ENCODE results near the gene NPAS3.
A peak's percentile ranks its signal among the peaks of the same experiment; 100 is the strongest.

The NPAS3 gene

DNA sequence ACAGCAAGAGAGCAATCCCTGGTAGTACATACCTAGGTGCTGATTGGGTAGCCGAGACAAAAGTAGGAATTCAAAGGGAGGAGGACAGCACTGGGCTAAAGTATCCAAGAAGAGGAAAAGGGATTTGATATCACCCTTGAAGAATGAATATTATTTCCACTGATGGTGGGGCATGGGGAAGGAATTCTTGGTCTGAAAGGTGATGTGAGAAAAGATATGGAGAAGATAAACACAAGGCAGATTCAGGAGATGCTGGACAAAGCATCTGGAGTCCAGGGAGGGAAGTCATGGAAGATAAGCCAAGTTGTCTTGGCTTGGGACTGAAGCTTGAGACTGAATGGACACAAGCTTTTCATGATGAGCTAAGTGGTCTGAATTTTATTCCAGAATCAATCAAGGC is 818.2 kb downstream of the NPAS3 start:
- no peak for DNase-seq (ENCODE audit: low spot score)

- no peak for DNase-seq (ENCODE audit: low spot score)
Observed at GRCh38 chr14:33758547-33758946, 819.9 kb downstream of the NPAS3 start.

DNA sequence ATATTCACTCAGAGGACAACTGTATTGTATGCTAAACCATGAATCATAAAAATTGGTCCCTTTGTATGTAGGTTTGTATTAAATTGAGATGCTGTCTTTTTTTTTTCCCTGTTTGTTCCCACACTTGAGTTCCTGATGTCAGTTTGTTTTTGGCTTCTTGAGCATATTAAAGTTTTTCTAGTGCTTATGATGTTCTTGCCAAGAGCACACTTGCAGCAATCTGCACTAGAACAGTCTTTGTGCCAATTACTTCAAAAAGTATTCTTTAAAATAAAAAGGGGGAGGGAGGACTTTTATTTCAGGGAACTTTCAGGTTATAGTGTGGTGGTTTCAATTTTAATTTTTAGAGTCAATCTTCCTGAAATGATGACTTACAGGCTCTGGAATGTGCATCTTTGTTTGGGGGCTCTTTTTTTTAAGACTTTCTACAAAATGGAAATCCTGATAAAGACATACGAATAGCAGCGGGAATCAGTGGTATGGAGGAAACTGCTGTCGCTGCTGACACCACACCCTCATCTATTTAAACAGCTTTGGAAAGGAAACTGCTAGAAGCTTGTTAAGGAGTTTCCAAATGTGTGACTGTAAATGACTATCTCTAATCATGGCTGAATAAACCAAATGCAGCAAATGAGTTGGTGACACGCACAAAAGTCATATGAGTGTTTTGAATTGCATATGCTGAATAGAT is 823.6 kb downstream of the NPAS3 start:
- no peak for DNase-seq (ENCODE audit: low spot score)

- no peak for DNase-seq (ENCODE audit: low spot score)
Observed at GRCh38 chr14:33764876-33765650, 826.4 kb downstream of the NPAS3 start.

DNA sequence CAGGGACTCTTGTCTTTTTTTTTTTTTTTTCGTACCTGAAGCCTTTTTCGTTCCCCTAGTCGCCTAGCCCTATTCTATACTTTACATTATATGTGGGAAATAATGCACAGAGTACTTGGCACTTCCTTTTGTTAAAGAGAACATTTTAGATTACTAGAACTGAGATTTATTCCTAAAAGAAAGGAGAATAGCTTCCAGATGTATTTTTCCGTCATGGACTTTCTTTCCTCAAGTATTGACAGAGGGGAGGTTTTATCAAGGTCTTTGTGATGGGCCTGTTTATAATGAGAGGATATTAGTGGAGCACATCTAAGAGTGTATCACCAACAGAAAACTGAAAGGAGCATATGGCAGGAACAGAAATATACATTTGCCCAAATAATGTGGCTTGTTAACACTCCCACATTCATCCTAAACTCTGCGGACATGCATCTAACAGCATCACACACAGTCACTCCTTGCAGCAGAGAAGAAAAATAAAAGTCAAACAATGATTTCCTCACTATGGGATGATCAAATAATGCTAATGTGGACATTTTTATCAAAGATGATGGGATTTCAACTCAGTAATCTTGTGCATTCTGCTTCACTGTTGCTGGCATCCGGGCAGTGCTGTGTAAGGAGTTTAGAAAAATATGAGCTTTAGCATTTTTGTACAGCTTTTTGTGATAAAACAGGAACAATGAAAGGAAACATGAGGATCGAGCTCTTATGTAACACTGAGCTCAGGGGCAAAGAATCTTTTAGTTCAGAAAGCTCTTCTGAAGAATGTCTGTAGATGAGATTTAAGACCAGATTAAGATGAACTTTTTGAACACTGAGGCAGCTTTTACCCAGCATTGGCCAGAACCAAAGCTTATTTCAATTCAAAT is 829.1 kb downstream of the NPAS3 start:
- DNase-seq (ENCODE audit: low spot score) = no peak

- DNase-seq (ENCODE audit: low spot score) = no peak
Observed at GRCh38 chr14:33768458-33768830, 829.8 kb downstream of the NPAS3 start.

DNA sequence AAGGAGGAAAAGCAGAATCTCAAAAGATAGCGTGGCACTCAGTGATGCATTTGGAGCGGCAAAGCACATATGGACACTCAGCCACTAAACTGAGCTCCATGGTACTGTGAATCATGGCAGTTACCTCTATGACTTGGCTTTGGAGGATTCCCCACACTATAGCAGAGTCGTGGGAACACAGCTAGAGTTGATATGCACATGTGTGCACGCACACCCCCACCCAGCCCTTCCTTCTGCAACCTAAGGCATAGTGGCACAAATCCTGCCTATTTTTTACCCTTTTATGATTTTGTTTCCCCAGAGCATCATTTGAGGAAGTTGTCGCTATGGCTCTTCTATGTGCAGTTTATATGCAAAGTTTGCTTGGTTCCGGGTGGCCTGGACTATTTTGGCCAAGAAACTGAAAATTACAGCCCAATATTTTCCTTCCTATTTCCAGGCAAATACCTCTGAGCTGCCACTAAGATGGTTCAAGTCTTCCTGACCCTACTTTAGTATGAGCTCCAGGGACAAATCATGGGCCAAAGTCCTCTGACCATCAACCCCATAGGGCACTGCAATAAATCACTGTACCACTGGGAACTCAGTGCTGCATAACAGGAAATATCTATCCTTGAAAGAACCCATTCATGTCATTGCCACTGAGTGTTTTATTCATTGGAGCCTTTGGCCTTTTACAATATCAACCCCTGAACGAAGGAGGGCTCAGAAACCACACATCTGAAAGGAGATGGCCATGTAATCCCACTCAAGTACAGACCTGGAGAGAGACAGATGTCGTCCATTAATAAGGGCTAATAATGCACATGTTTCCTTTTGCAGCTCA is 834.7 kb downstream of the NPAS3 start:
- DNase-seq (ENCODE audit: low spot score) = no peak

DNA sequence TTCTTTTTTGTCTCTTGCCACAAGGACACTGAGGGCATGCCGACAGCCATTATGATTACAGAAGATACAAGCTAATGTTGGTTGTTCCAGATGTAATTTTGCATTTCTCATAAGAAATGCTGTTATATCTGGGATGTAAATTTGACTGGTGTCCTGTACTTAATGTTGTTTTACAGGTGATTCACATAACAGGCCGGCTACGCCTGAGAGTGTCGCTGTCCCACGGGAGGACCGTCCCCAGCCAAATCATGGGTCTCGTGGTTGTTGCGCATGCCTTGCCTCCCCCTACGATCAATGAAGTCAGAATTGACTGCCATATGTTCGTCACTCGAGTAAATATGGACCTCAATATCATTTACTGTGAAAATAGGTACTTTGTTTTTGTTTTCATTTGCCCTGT is 835.5 kb downstream of the NPAS3 start:
- DNase-seq (ENCODE audit: low spot score) = no peak

- no peak for DNase-seq (ENCODE audit: low spot score)
Observed at GRCh38 chr14:33774723-33775470, 836.2 kb downstream of the NPAS3 start.

- no peak for DNase-seq (ENCODE audit: low spot score)
Observed at GRCh38 chr14:33776871-33777270, 838.2 kb downstream of the NPAS3 start.

DNA sequence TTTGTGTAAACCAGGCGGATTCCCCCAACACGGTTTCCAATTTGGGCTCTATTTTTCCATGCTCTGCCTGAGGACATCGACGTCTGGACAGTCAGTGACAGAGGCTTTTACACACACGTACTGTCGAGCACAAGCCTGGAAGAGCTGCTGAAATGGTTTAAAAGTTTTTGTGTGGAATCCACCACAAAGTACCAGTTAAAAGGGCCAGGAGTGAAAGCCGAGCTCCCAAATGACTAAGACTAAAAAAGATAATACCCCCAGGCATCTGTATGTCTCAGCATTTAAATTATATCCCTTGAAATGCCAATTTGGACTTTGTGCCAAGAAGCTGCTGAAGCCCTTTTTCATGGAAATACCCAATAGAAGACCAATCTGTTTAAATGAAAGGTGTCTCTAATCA is 839.0 kb downstream of the NPAS3 start:
- DNase-seq (ENCODE audit: low spot score) = no peak

- DNase-seq (ENCODE audit: low spot score) = no peak
Observed at GRCh38 chr14:33780035-33780434, 841.4 kb downstream of the NPAS3 start.

- no peak for DNase-seq (ENCODE audit: low spot score)
Observed at GRCh38 chr14:33781236-33781635, 842.6 kb downstream of the NPAS3 start.

DNA sequence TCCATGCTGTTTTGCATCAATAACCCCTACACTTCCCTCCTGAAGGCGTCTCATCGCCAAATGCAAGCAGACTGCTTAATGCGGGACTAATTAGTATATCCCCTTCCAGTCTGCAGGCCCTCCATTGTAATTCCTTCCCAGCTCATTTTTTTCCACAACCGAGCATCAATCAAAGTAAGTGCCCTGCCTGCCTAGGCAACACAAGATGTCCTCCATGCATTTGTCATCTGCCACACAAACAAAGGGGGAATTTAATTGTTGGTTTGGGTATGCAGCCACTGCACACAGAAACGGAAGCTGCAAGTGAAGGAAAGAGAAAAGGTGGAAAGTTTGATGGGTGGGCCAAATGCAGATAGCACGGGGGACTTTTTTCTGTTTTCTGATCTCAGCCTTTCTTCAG is 844.2 kb downstream of the NPAS3 start:
- no peak for DNase-seq (ENCODE audit: low spot score)

- DNase-seq (ENCODE audit: low spot score) = no peak
Observed at GRCh38 chr14:33786091-33786825, 847.6 kb downstream of the NPAS3 start.

GRCh38 chr14:33788161-33788560 is 849.5 kb downstream of the NPAS3 start:
- no peak for DNase-seq (ENCODE audit: low spot score)

DNA sequence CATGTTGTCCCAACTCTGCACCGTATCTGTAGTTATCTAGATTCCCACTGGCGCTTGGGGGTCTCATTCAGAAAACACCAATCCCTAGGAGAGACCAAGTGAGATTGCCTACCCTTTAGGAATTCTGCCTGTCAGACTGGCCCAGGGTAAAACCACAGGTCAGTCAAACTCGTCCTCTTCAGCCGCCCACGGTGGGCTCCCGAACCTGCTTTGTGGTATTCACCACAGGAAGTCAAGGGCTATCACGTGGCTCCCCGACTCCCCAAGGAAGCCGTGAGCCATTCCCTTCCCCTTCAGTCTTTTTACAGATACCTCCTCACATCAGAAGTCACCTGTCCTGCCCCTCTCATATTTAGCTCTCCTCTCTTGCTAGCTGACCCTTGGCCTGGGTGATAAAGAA is 852.3 kb downstream of the NPAS3 start:
- no peak for DNase-seq (ENCODE audit: low spot score)

DNA sequence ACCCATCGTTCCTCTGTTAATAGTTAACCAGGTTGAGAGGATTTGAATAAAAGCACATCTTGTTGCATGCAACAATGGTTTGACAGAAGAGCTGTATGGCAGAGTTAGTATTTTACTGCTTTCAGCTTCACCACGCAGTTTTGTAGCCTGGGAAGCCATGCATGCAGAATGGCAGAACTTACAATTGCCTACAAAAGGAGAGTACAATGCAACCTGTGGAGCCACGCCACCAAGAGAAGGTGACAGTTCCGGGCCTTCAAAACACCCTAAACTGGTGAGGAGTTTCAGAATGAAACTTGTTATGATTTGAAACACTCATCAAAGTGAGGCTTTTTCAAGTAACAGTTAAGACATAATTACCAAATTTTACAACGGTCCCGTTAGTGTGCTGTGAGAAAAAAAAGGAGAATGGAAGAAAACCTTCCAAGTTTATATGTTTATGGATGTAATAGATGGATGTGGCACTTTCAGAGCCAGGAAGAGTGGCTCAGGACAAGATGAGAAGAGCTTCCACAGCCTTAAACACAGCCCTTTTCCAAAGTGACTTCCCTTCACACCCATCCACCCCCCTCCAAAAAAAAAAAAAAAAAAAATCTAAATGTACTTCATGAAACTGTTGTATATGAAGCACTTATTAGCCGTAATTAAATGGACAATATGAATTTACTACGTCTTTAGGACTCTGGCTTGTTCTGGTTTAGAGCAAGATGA is 853.5 kb downstream of the NPAS3 start:
- no peak for DNase-seq (ENCODE audit: low spot score)

DNA sequence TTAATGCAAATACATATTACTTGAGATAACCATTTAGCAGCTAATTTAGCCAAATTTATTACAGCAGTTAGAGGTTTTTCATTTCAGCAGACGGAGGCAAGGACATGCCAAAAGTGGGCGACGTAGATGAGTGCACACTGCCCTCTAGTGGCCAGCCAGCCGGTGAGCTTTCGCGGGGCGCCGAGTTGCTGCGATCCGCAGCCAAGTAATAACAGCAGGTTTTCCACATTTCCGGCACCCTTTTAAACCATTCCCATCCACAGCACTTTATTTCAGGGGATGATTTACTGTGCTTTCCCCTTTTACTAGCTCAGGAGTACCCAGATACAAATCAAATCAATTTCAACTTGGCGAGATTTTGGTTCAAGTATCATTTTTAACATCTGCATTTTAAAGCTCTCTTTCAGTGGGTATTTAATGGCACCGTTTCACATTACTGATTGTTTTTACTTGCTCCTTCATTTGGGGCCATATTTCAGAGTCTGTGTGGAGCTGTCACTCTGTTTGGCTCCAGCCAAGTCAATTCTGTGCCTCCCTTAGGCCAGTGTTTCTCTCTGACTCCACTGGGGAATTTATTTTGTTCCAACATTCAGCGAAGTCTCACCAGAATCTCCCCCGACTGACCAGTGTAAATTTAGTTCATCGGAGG is 854.2 kb downstream of the NPAS3 start:
- peak; percentile 77 for DNase-seq (ENCODE audit: low spot score)

All from LoVo (cell line).